GM19452 (cell line): Measurements from ENCODE around the gene ADARB1.

Experiments
- ATAC-seq: cut with Tn5 transposase; IDR thresholded peaks from one replicate; pipeline ENCODE4 v1.9.1; 2021; ENCODE audit not compliant: unreplicated experiment

The ADARB1 gene

DNA sequence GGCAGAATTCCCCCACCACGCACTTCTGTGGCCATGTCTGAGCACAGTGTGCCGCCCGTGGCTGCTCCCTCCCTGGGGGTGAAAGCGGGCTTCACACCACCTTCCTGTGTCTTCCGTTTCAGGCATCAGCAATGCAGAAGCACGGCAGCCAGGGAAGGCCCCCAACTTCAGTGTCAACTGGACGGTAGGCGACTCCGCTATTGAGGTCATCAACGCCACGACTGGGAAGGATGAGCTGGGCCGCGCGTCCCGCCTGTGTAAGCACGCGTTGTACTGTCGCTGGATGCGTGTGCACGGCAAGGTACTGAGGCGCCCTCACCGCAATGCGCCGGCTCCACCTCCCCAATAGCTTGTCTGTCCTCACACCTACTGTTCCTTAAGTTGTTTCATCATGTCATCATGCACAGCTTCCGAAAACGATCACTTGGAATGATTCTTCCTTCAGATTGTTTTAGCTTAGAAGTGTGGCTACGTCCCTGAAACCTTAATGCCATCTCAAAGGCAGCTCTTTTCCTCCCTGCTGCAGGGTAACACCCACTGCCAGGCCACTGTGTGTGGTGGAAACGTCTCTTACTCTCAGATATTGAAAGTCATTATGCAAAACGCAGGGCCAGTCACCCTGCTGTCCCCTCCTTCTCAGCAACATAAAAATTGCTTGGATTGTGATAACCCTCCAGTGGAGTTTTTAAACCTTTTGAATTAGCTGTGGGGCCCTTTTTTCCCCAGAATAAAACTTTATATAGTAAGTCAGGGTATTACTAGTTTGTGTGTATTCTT lies 146.5 kb downstream of the ADARB1 start:
- ATAC-seq, result no peak

- no peak for ATAC-seq
These were observed 147.6 kb downstream of the ADARB1 start for GRCh38 chr21:45222001-45222400.

- no peak for ATAC-seq
These were observed 149.1 kb downstream of the ADARB1 start for GRCh38 chr21:45223236-45224185.

DNA sequence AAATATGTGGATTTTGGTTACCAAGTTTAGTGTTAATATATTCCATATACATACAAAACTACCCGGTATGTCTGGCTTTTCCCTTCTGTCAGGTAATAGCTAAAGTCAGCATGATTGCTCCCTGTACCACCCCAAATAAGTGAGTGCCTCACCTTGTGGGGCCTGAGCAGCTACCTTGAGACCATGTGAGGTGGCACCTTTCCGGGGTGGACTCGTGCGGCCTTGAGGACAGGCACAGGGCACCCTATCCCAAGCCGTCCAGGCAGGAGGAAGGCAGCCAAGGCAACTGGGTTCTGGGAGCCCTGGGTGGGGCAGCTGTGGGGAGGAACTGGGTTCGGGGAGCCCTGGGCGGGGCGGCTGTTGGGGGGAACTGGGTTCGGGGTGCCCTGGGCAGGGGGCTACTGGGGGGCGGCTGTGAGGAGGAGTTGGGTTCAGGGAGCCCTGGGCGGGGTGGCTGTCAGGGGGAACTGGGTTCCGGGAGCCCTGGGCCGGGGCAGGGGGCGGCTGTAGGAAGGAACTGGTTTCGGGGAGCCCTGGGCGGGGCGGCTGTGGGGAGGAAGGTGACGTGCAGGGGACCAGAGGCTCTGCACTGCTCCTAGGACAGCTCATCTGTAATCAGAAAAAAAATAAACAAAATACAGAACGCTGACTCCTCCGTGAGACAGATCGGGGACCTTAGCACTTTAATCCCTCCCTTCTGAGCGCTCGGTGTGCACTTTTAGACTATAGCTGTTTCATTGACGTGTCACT lies 150.0 kb downstream of the ADARB1 start:
- ATAC-seq, result no peak

DNA sequence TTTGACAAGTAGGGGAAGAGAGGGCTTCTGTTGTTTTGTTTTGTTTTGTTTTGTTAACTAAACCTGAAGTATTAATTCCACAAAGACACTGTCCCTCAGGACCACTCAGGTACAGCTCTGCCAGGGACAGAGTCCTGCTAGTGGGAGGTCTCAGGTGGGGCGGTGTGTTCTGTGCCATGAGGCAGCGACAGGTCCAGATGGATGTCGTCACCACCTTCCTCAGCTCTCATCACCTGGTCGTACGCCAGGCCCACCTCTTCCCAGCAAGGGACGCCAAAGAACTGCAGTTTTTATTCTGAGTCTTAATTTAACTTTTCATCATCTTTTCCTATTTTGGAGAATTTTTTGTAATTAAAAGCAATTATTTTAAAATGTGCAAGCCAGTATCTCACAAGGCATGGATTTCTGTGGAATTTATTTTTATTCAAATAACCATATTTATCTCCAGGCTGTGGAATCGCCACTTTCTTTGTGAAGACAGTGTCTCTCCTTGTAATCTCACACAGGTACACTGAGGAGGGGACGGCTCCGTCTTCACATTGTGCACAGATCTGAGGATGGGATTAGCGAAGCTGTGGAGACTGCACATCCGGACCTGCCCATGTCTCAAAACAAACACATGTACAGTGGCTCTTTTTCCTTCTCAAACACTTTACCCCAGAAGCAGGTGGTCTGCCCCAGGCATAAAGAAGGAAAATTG lies 150.8 kb downstream of the ADARB1 start:
- no peak for ATAC-seq

DNA sequence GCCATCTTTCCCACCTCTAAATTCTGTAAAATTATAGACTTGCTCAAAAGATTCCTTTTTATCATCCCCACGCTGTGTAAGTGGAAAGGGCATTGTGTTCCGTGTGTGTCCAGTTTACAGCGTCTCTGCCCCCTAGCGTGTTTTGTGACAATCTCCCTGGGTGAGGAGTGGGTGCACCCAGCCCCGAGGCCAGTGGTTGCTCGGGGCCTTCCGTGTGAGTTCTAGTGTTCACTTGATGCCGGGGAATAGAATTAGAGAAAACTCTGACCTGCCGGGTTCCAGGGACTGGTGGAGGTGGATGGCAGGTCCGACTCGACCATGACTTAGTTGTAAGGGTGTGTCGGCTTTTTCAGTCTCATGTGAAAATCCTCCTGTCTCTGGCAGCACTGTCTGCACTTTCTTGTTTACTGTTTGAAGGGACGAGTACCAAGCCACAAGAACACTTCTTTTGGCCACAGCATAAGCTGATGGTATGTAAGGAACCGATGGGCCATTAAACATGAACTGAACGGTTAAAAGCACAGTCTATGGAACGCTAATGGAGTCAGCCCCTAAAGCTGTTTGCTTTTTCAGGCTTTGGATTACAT lies 151.5 kb downstream of the ADARB1 start:
- ATAC-seq, result no peak

- ATAC-seq, result no peak
These were observed 152.4 kb downstream of the ADARB1 start for GRCh38 chr21:45226540-45227326.

GRCh38 chr21:45227735-45228134 lies 153.4 kb downstream of the ADARB1 start:
- ATAC-seq, result no peak

DNA sequence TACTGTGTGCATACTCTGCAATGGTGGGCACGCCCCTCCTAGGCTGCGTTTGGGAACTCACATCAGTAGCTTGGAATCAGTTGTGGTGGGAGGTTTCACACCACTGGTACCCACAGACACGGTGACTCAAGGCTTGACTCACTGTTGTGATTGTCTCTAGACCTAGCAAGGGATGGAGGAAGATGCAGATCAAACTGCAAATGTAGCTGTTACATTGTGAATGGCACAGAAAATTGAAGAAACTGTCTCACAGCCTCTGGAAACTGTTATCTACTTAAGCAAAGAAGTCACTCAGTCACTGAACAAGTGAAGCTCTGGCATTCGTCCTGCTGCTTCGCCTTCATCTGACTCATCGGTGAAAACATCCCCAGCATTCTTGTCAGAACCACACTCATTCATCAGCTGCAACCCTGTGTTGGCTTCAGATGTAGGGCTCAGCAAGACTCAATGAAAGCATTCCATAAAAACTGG lies 153.8 kb downstream of the ADARB1 start:
- ATAC-seq, result no peak

- no peak for ATAC-seq
These were observed 154.4 kb downstream of the ADARB1 start for GRCh38 chr21:45228656-45229240.

DNA sequence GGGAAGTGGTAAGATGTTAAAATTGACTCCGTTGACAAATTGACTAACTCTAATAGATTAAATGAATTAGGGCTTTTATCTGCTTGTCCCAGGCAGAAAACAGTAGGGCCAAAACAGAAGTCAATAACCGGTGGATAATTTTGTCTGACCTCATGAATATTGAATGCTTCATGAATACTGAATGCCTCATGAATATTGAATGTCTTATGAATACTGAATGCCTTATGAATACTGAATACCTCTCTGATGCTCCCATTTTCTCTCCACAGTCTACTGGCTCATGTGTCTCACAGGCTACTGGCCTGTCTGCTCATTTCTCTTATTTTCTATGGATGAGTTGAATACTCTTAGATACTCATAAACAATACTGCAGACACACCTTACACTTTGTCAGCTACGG lies 157.3 kb downstream of the ADARB1 start:
- no peak for ATAC-seq

GRCh38 chr21:45234127-45234526 lies 159.7 kb downstream of the ADARB1 start:
- no peak for ATAC-seq

DNA sequence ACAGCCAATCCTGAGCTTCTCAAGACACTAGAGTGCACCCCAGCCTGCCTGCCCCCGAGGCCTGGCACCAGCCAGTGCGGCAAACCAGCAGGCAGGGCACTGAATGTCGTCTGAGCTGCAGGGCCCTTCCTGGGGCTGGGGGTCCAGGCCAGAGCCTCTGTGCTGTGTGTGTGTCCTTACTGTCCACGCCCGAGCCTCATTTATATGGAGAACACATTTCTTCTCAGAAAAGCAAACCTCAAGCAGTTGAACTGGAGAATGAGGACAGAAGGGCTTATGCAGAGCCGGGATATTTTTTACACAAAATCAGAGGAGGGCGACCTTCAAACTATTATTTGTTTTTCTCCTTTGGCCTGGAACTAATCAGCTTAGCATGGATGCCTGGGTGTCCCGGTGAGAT lies 160.6 kb downstream of the ADARB1 start:
- no peak for ATAC-seq

DNA sequence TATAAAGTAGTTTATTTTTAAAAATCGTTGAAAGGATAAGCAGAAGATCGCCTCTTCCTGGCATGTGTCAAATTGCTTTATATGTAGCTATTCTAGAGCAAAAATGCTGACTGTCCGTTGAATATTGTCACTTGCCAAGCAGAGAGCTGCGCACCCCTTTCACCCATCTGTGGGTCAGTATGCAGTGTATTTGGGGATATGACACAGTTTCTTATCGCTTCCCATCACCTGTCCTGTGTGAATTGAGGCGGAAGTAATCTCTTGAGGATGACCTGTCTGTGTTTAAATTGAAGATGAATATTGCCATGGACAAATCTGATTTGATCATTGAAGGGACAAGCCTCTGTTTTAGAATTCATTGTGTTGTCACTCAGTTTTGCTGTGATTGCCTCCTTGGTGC lies 161.1 kb downstream of the ADARB1 start:
- no peak for ATAC-seq

- ATAC-seq, result no peak
These were observed 162.1 kb downstream of the ADARB1 start for GRCh38 chr21:45236481-45236880.

GRCh38 chr21:45237401-45237800 lies 163.0 kb downstream of the ADARB1 start:
- no peak for ATAC-seq

GRCh38 chr21:45241357-45241756 lies 167.0 kb downstream of the ADARB1 start:
- ATAC-seq, result no peak

DNA sequence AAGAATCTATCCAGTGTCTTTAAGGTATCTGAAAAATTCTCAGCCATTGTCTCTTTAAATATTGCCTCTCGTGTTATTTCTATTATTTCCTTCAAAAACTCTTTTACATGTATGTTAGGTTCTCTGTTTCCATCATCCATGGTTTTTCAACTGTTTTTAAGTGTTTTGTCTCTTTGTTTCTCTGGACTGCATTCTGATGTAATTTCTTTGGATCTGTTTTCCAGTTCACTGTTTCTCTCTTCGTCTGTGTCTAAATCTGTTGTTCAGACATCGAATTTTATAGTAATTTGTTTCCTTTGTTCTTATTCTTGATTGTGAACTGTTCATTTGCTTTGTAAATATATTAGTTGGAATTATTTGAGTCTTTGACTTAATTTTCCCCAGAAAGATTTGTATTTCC lies 169.2 kb downstream of the ADARB1 start:
- no peak for ATAC-seq

GRCh38 chr21:45244799-45245340 lies 170.5 kb downstream of the ADARB1 start:
- no peak for ATAC-seq
